Spinal cord (tissue), 10 donors: ENCODE measurements around the gene XRCC5. TPM values are rescaled to one million over a fixed set of nuclear protein-coding genes. Genes with fewer than 3 reads are reported as not detected.

ENCODE experiments used
- DNase-seq, 6 donors: peaks; one replicate each; pipeline versions ENCODE4 v3.0.0 to v3.0.0-alpha.2; 2013 to 2015; ENCODE audit warnings: low spot score in 6 of 6, low read depth in 4 of 6
- H3K27ac ChIP-seq: one replicate; pipeline ENCODE4 v1.5.1; 2013; ENCODE audit warnings: low read depth, low read length, control low read depth
- H3K27me3 ChIP-seq: one replicate; pipeline ENCODE4 v1.6.1; 2013; ENCODE audit warnings: low read length; ENCODE audit not compliant: control insufficient read depth, insufficient read depth
- H3K36me3 ChIP-seq: one replicate; pipeline ENCODE4 v1.6.1; 2013; ENCODE audit warnings: low read length; ENCODE audit not compliant: control insufficient read depth, insufficient read depth
- H3K4me1 ChIP-seq: one replicate; pipeline ENCODE4 v1.6.1; 2013; ENCODE audit warnings: low read length; ENCODE audit not compliant: control insufficient read depth, insufficient read depth
- H3K4me3 ChIP-seq: one replicate; pipeline ENCODE4 v1.5.1; 2013; ENCODE audit warnings: low read depth, low read length, control low read depth
- H3K9me3 ChIP-seq: one replicate; pipeline ENCODE4 v1.6.1; 2013; ENCODE audit warnings: low read length; ENCODE audit not compliant: control insufficient read depth, insufficient read depth
- WGBS: methylation state at CpG from one replicate; pipeline ENCODE4 v1.1.5; 2013; ENCODE audit warnings: missing lambda C conversion rate; ENCODE audit not compliant: insufficient coverage; 5-methylcytosine and 5-hydroxymethylcytosine counted together
- polyA plus RNA-seq, 2 donors: library from polyadenylated mRNA; unstranded; fragments of 120-200 nt; gene quantifications; one replicate each; pipeline ENCODE4 v1.2.1, GENCODE V29; 2013; ENCODE audit not compliant: insufficient read length in 2 of 2
- total RNA-seq, 2 donors: library from RNA; depleted of rRNA in 1 of 2; stranded (reverse); fragments of 120-200 nt in 1 of 2; fragments of >200 nt in 1 of 2; gene quantifications; one replicate each; pipeline versions ENCODE4 v1.2.3 to v1.2.4, GENCODE V29; 2013 to 2014
- donor health status: healthy.

The XRCC5 gene
- total and polyA plus RNA-seq, 4 donors = 144 to 256 (median 206) TPM

GRCh38 chr2:216243026-216243425 lies 133.9 kb downstream of the XRCC5 start:
- Histone ChIP-seq H3K27ac (no peak overlapping the region), H3K27me3 (no peaks in the 10 kb centered on the region), H3K4me3 (no peak overlapping the region), H3K36me3 (no peaks in the 10 kb centered on the region), H3K9me3 (no peaks in the 10 kb centered on the region), H3K4me1 (peaks cover 14% of the 10 kb centered on the region)
- 63% methylated on average over 3 of the region's 3 CpGs for WGBS
- no peak for DNase-seq

- peak in 2 of 6 donors; percentile 29 to 70 for DNase-seq
- Histone ChIP-seq H3K27me3 (no peaks in the 10 kb centered on the region), H3K27ac (no peak overlapping the region), H3K4me1 (peaks cover 14% of the 10 kb centered on the region), H3K4me3 (no peak overlapping the region), H3K9me3 (no peaks in the 10 kb centered on the region), H3K36me3 (no peaks in the 10 kb centered on the region)
- WGBS = 85% methylated on average over 6 of the region's 6 CpGs
Observed at GRCh38 chr2:216245391-216245975, 136.3 kb downstream of the XRCC5 start.

- no peak overlapping the region for H3K27ac ChIP-seq
- WGBS = no CpG with 5 or more reads among the region's 3 CpGs
- no peak overlapping the region for H3K4me3 ChIP-seq
- H3K4me1 ChIP-seq = peaks cover 14% of the 10 kb centered on the region
- H3K9me3 ChIP-seq = no peaks in the 10 kb centered on the region
- DNase-seq = peak in 2 of 6 donors; percentile 22 to 66
- no peaks in the 10 kb centered on the region for H3K27me3 ChIP-seq
- no peaks in the 10 kb centered on the region for H3K36me3 ChIP-seq
Observed at GRCh38 chr2:216246766-216247165, 137.6 kb downstream of the XRCC5 start.

Other genes with a start within 250 kb of the XRCC5 start
- gene MREG, start 95.8 kb upstream of the XRCC5 start, total RNA-seq = 10 to 100 TPM in 1 of 2 donors, 1 to 10 TPM in 1; 4.5 to 11.6 TPM
- 1 to 10 TPM; 5.8 to 7.7 TPM for gene MREG, start 95.8 kb upstream of the XRCC5 start, polyA plus RNA-seq
- gene PECR, start 27.5 kb upstream of the XRCC5 start, total RNA-seq = 10 to 100 TPM; 21.6 to 27.2 TPM
- 10 to 100 TPM; 12.5 to 13.6 TPM for gene PECR, start 27.5 kb upstream of the XRCC5 start, polyA plus RNA-seq
- 10 to 100 TPM in 1 of 2 donors, 1 to 10 TPM in 1; 7.7 to 18.5 TPM for gene TMEM169, start 27.4 kb upstream of the XRCC5 start, total RNA-seq
- gene TMEM169, start 27.4 kb upstream of the XRCC5 start, polyA plus RNA-seq = 10 to 100 TPM; 19.1 to 21.1 TPM